Vagina (tissue), 2 donors: ENCODE data around the gene EIF4E1B. TPM values are rescaled to one million over a fixed set of nuclear protein-coding genes. Genes with fewer than 3 reads are reported as not detected.

Source experiments
- DNase-seq, 2 donors: peaks; one replicate each; pipeline ENCODE4 v3.0.0-alpha.2; 2017; ENCODE audit errors: extremely low spot score in 2 of 2
- H3K27ac ChIP-seq: fragments of 200-600 bp; sonication (generic); one replicate; pipeline ENCODE4 v1.5.1; 2019
- H3K27me3 ChIP-seq: fragments of 200-600 bp; sonication (generic); one replicate; pipeline ENCODE4 v1.5.1; 2019
- H3K36me3 ChIP-seq, 2 donors: fragments of 200-600 bp; sonication (generic); one replicate each; pipeline ENCODE4 v1.5.1; 2017 to 2019
- H3K4me1 ChIP-seq: fragments of 200-600 bp; sonication (generic); one replicate; pipeline ENCODE4 v1.5.1; 2019
- H3K4me3 ChIP-seq, 2 donors: fragments of 200-600 bp; sonication (generic); 1 replicate in 1 of 2; 2 replicates in 1 of 2; pipeline ENCODE4 v1.5.1; 2016 to 2019
- H3K9me3 ChIP-seq: fragments of 200-600 bp; sonication (generic); one replicate; pipeline ENCODE4 v1.5.1; 2019
- CTCF ChIP-seq, 3 experiments: fragments of 450-650 bp in 2 of 3; fragments of 200-600 bp in 1 of 3; sonication (generic) in 1 of 3; IDR thresholded peaks; one replicate each; pipeline ENCODE4 v1.5.1; 2017 to 2019; ENCODE audit warnings: antibody characterized with exemption in 3 of 3, mild to moderate bottlenecking in 2 of 3, moderate library complexity in 2 of 3
- POLR2A ChIP-seq, 2 donors: fragments of 450-650 bp; IDR thresholded peaks; one replicate each; pipeline ENCODE4 v1.6.1; 2017; ENCODE audit warnings: antibody characterized with exemption in 2 of 2, mild to moderate bottlenecking in 2 of 2, moderate library complexity in 2 of 2
- POLR2AphosphoS5 ChIP-seq, 2 donors: sonication (generic); formaldehyde crosslinking; IDR thresholded peaks; one replicate each; pipeline ENCODE4 v1.9.0; 2017; ENCODE audit warnings: antibody characterized with exemption in 2 of 2, mild to moderate bottlenecking in 2 of 2, low read depth in 1 of 2; ENCODE audit not compliant: insufficient read depth in 1 of 2
- intact Hi-C: fragments of 100-400 bp; cut with DNase I; formaldehyde crosslinking; loops from one replicate; pipeline ENCODE4 v1.15.1; 2023
- total RNA-seq: library from RNA; depleted of rRNA; stranded (reverse); fragments of >200 nt; gene quantifications from one replicate; pipeline ENCODE4 v1.2.3, GENCODE V29; 2016

EIF4E1B gene
- total RNA-seq, 1 donor from 2014 or later, result not detected

DNA sequence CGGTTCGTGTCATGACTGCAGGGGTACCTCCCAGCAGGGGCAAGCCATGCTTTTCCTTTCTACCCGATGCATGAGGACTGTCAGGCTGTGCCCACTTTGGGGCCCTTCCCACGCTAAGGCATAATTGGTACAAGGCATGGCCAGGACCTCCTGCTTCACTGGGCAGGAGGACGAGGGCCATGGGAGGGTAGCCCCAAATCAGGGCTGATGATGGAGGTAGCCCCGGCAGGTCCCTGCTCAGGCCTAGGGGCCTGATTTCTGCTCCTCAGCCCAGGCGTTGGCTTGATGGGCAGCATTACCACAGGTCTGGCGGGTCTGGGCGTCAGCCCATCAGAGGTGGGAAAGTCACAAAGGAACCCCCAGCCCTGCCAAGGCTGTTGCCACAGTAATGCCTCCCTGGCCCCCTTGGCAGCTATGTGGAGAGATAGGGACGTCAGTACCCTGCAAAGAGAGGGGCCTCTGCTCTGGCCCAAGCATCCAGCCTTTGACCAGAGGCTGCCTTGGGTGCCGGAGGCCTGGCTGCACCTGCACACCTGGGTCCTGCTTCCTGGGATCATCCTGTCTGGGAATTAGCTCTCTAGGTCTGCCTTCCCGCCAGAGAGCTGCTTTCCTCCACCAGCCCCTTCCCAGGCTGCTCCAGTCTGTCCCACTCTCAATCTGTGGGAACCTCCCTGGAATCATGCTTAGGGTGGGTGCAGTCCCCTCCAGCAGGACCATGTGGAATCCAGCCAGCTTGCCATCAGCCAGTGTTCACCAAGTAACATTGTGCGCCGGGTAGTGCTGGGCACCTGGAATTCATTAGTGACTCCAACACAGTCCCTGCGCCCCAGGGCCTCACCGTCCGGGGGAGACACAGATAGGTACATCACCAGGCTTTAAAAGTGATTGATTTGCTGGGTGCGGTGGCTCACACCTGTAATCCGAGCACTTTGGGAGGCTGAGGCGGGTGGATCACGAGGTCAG, 32.2 kb downstream of the EIF4E1B start:
- H3K4me1 ChIP-seq, result peaks cover 19% of the 10 kb centered on the region
- DNase-seq, result no peak
- H3K9me3 ChIP-seq, result no peaks in the 10 kb centered on the region
- no peak overlapping the region for H3K4me3 ChIP-seq
- TF ChIP-seq POLR2AphosphoS5 (IDR thresholded peaks at IDR 0.05; ENCODE audit: insufficient read depth in 1 of 2, low read depth in 1 of 2) (no peak), POLR2A (IDR thresholded peaks at IDR 0.05) (no peak), CTCF (IDR thresholded peaks at IDR 0.05) (no peak)
- H3K27ac ChIP-seq, result no peak overlapping the region
- intact Hi-C loops, result no loop called here
- no peaks in the 10 kb centered on the region for H3K27me3 ChIP-seq
- no peaks in the 10 kb centered on the region for H3K36me3 ChIP-seq

DNA sequence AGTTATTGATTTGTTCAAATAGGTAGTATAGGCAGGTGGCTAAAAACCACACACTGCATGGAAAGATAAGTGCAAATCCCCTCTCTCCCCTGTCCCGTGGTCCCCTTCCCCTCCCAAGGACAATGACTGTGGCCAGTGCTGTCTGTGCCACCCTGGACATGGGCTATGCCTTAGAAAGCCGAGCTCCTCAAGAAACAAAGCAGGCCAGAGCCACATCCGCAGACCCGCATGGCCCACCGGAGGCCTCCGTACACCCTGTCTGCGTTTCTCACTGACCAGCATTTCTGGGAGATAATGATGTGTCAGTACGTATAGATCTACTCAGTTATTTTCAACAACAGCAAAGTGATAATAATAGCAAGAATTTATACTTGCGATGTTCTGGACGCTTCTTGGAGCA, 33.1 kb downstream of the EIF4E1B start:
- DNase-seq, result no peak
- intact Hi-C loops, result no loop called here
- Histone ChIP-seq H3K4me3 (no peak overlapping the region), H3K27ac (no peak overlapping the region), H3K4me1 (peaks cover 11% of the 10 kb centered on the region), H3K9me3 (no peaks in the 10 kb centered on the region), H3K27me3 (no peaks in the 10 kb centered on the region), H3K36me3 (no peaks in the 10 kb centered on the region)
- TF ChIP-seq POLR2AphosphoS5 (IDR thresholded peaks at IDR 0.05; ENCODE audit: insufficient read depth in 1 of 2, low read depth in 1 of 2) (no peak), POLR2A (IDR thresholded peaks at IDR 0.05) (no peak), CTCF (IDR thresholded peaks at IDR 0.05) (no peak)

DNA sequence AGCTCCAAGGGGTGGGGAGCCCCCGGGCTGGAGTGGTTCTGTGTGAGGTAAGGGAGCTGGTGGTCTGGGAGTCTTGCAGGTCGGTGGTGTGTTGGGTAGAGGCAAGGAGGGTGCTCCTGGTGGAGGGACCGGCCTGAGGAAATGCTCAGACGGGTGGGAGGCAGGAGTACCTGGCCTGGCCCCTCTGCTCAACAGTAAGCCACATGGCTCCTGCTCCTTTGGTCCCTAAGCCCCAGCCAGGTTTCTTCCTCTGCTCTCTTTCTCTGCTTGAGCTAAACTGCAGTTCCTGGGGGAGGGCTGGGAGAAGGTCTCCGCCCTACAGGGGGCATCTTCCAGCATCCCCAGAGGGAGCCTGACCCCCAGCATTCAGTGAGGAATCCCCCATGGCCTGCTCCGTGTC, 34.0 kb downstream of the EIF4E1B start:
- intact Hi-C loops, result no loop called here
- Histone ChIP-seq H3K4me1 (peaks cover 4% of the 10 kb centered on the region), H3K27me3 (no peaks in the 10 kb centered on the region), H3K27ac (no peak overlapping the region), H3K36me3 (no peaks in the 10 kb centered on the region), H3K9me3 (no peaks in the 10 kb centered on the region), H3K4me3 (no peak overlapping the region)
- no peak for TF ChIP-seq POLR2A (IDR thresholded peaks at IDR 0.05)
- no peak for TF ChIP-seq CTCF (IDR thresholded peaks at IDR 0.05)
- TF ChIP-seq POLR2AphosphoS5 (IDR thresholded peaks at IDR 0.05; ENCODE audit: insufficient read depth in 1 of 2, low read depth in 1 of 2), result no peak
- no peak for DNase-seq

DNA sequence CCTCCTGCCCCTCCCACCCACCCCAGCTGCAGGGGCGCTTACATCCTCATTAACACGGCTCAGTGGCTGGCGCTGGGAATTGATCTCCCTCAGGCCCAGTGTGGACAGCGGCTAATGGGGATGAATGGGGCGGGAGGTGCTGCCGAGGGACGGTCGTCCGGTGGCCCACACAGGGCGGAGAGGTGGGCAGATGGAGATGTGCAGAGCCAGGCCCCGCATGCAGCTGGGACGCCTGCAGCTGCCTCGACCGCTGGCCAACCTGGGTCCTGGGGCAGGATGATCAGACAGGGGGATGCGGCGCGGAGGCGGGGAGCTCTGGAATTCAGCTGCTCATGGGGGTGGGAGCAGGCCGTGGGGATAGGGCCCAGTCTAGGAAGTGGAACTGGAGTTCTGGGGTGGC, 34.4 kb downstream of the EIF4E1B start:
- no peak for DNase-seq
- H3K27me3 ChIP-seq, result no peaks in the 10 kb centered on the region
- no peak overlapping the region for H3K4me3 ChIP-seq
- H3K36me3 ChIP-seq, result no peaks in the 10 kb centered on the region
- no peaks in the 10 kb centered on the region for H3K9me3 ChIP-seq
- peaks cover 4% of the 10 kb centered on the region for H3K4me1 ChIP-seq
- TF ChIP-seq POLR2AphosphoS5 (IDR thresholded peaks at IDR 0.05; ENCODE audit: insufficient read depth in 1 of 2, low read depth in 1 of 2) (no peak), POLR2A (IDR thresholded peaks at IDR 0.05) (no peak), CTCF (IDR thresholded peaks at IDR 0.05) (no peak)
- intact Hi-C loops, result no loop called here
- no peak overlapping the region for H3K27ac ChIP-seq

GRCh38 chr5:176665517-176665916, 35.0 kb downstream of the EIF4E1B start:
- no peak overlapping the region for H3K4me3 ChIP-seq
- DNase-seq, result no peak
- intact Hi-C loops, result no loop called here
- peaks cover 4% of the 10 kb centered on the region for H3K4me1 ChIP-seq
- no peaks in the 10 kb centered on the region for H3K27me3 ChIP-seq
- H3K9me3 ChIP-seq, result no peaks in the 10 kb centered on the region
- H3K27ac ChIP-seq, result no peak overlapping the region
- no peak for TF ChIP-seq POLR2A (IDR thresholded peaks at IDR 0.05)
- no peak for TF ChIP-seq POLR2AphosphoS5 (IDR thresholded peaks at IDR 0.05; ENCODE audit: insufficient read depth in 1 of 2, low read depth in 1 of 2)
- no peak for TF ChIP-seq CTCF (IDR thresholded peaks at IDR 0.05)
- no peaks in the 10 kb centered on the region for H3K36me3 ChIP-seq
